D721Med (cell line): ENCODE measurements around the gene LSM5.

ENCODE experiments used
- DNase-seq: peaks from one replicate; pipeline ENCODE4 v3.0.0; 2011; ENCODE audit warnings: low spot score; ENCODE audit not compliant: insufficient read length
- FAIRE-seq: peaks from 2 replicates; lab custom pipeline; 2011; peaks lifted over from hg19 to GRCh38; lab: Jason Lieb, UNC
- CTCF ChIP-seq: IDR thresholded peaks from 2 replicates; pipeline ENCODE4 v1.5.1; 2012; ENCODE audit warnings: mild to moderate bottlenecking, control low read depth; ENCODE audit not compliant: insufficient read depth; ENCODE audit errors: missing control alignments

LSM5 gene

GRCh38 chr7:32518534-32519140 is 28.5 kb upstream of the LSM5 start:
- FAIRE-seq (no peak), DNase-seq (no peak)
- no peak for TF ChIP-seq CTCF

DNA sequence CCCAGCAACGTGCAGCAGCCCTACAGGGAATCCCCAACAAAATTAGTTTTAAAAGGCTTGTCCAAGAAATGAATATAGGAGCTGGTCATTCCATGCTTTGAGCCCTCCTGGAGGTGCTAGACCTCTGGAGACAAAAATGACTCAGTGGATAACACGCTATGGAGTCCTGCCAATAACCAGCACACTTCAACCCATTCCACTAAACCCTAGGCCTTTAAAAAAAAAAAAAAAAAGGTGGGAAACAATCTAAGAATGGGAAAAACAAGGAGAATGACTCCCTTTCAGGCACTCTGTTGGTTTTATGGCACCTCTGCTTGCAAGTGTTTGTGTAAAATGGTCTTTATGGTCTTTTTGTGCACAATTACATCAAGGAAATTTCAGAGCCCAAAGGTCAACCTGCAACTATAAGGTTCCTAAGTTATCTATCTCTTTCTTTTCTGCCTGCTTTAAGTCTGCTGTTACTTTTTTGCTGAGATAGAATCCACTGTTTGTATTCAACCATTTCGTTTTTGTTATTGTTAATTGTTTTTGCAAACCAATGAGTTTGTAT is 26.4 kb upstream of the LSM5 start:
- no peak for FAIRE-seq
- TF ChIP-seq CTCF, result no peak
- DNase-seq, result no peak

DNA sequence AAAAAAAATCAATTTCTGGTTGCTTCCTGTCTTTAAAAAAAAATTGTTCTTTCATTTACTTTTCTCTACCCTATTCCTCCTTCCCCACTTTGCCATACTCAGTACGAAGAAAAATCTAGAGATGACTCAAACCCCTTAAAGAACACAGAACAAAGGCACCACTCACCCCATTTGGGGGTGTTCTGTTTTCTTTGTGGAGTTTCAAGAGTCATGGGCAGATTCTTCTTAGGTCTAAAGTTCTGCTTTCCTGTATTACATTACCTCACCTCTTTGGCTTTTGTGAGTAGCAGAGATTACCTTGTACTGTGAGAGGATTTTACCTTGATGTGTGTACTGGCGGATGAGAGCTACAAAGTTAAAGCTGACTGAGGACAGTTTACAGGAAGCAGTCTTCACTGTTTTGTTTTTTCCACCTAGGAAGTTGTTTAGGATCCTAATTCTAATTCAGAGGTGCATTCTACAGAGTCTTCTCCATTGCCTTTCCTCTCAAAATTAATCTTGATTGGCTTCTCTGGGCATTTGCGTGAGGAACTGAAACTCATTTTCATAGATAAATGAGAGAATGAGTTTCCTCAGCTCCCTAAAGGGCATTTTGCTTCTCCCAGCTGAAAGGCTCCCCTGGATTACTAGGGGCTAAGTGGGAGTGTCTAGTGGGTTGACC is 25.8 kb upstream of the LSM5 start:
- no peak for TF ChIP-seq CTCF
- DNase-seq, result no peak
- FAIRE-seq, result no peak

GRCh38 chr7:32513210-32513609 is 23.0 kb upstream of the LSM5 start:
- TF ChIP-seq CTCF, result no peak
- DNase-seq, result no peak
- FAIRE-seq, result no peak

DNA sequence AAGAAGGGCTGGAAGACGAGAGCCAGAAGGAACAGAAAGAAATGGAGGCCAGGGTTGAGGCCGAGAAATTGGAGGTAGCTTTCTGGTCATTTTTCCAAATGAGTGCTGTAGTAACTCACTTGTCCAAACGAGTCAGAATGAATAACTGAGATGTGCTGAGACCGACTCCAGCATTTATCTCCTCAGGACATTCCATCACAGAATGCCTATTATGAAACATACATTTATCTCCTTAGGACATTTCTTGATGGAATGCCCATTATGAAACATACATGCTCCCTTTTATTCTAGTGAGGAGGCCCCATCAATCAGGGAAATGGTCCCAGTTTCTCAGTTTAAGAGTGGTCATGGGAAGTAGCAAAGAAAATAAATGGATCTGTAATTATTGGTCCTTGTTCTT is 21.6 kb upstream of the LSM5 start:
- DNase-seq (no peak), FAIRE-seq (no peak)
- TF ChIP-seq CTCF, result no peak

DNA sequence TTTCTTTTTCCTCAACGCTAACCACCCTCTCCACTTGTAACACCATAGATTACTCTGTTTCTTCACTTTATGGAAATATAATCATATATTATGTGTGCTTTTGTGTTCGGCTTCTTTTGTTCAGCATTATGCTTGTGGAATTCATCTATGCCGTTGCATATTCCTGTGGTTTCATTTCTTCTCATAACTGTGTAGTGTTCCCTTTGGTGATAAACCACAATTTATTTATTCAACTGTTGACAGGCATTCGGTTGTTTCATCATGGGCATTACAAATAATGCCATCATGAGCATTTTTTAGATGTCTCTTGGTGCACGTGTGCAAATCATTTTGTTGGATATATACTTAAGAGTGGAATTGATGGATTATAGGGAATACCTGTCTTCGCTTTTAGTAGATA is 17.2 kb upstream of the LSM5 start:
- no peak for TF ChIP-seq CTCF
- FAIRE-seq, result no peak
- DNase-seq, result no peak

DNA sequence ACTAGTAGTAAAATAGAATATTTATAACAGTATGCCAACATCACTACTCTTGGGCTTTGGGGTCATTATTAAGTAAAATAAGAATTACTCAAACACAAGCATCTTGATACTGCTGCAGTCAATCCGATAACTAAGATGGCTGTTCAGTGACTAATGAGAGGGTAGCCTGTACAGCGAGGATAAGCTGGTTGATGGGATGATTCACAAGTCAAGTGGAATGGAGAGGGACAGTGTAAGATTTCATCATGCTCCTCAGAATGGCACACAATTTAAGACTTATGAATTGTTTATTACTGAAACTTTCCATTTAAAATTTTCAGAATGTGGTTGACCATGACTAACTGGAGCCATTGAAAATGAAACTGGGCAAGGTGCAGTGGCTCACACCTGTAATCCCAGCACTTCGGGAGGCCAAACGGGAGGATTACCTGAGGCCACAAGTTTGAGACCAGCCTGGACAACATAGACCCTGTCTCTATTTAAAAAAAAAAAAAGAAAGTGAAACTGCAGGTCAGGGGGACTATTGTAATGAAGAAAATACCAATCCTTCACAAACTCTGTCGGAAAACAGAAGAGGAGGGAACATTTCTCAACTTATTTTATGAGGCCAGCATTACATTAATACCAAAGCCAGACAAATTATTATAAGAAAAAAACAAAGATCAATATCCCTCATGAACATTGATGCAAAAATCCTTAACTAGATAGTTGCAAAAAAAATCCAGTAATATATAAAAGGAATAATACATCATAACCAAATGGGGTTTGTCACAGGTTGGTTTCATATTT is 16.3 kb upstream of the LSM5 start:
- FAIRE-seq, result no peak
- no peak for DNase-seq

More for the DNA sequence above, 16.3 kb upstream of the LSM5 start:
- no peak for TF ChIP-seq CTCF
